DMS114 treated with DMSO at 0.1 percent for 48 hours (cell line): ENCODE data around the gene NRN1.
"Not testable (repeated sequence)": the region's sequence is repeated elsewhere in the genome, so short reads cannot be mapped to it uniquely, and the experiment has no call there.

Source experiments
- DNase-seq: peaks from one replicate; lab custom pipeline; 2025; ENCODE audit not compliant: unreplicated experiment; lab: John Stamatoyannopoulos, UW

The NRN1 gene, protein sequence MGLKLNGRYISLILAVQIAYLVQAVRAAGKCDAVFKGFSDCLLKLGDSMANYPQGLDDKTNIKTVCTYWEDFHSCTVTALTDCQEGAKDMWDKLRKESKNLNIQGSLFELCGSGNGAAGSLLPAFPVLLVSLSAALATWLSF

DNA sequence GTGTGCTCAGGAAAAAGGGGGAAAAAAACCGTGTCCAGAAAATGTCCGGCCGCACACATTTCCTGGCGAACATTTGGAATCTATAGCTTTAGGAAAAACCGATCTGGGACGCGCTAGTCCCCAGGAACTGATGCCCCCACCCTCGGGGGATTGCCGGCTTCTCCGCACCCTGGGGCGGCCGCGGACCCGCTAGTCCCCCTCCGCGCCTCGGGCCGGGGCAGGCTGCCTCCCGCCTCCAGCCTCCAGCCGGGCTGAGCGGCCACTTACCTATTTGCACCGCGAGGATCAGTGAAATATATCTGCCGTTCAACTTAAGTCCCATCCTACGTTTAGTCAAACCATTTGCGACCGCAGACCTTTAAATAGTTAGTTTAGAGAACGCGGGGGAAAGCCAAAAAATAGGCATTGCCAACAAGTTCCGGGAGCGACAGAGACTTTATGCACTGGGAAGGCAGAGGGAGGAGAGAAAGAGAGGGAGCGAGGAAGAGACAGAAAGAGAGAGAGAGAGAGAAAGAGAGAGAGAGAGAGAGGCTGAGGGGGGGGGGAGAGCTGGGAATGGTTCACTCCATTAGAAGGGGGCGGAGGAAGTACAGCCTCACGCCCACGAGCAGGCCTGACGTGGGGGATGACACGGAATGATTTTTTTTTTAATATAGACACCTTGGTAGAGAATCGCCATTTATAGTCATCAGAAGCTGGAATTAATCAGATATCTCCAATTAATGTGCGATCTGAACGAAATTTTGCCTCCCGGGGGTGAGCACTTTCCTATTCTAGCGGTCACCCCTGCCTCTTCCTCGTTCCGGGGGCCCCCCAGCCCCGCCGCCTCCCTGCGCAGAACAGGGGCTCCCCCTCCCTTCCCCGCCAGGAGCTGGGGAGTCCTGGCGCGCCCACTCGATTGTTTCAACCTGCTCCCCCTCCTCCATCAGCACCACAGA is at the start of gene NRN1:
TSS of gene NRN1 (minus strand) at position 498 of the 938 bp plus-strand sequence. CDS start at position 322, 176 bp downstream.
- peak; percentile 58 for DNase-seq

DNA sequence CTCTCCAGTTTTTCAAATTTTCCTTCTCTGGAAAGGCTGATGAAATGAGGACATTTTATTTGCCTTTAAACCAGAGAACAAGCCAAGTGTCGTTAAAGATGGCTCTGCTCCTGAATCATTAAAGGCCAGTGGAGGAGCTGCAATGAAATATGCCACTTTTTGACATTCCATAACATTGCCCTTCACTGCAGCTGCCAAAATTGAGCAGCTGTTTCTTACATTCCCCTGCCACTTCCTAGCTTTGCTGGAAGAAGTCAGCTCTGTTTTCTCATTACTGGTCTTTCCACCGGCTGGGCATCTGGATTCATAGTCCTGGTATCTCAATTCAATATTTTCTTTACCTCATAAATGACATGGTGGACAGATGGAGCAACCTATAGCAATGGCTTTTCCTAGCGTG is 45.5 kb upstream of the NRN1 start:
- DNase-seq, result no peak

DNA sequence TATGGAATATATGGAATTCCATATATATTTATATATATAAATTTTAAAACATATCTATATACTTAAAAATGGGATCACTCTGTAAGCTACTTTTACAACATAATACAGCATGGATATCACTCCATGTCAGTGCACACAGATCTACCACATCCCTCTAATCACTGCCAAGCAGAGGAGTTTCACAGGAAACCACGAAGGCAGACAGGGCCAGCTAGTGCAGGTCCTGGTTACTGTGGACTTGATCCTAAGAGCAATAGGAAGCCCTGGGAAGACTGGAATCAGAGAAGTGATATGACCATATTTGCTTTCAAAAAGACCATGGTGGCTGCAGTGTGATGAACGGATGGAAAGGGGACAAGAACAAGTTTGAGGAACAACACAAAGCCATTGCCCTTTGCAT is 40.0 kb upstream of the NRN1 start:
- DNase-seq, result no peak

- no peak for DNase-seq
Measured at GRCh38 chr6:6039946-6040509, 33.3 kb upstream of the NRN1 start.

DNA sequence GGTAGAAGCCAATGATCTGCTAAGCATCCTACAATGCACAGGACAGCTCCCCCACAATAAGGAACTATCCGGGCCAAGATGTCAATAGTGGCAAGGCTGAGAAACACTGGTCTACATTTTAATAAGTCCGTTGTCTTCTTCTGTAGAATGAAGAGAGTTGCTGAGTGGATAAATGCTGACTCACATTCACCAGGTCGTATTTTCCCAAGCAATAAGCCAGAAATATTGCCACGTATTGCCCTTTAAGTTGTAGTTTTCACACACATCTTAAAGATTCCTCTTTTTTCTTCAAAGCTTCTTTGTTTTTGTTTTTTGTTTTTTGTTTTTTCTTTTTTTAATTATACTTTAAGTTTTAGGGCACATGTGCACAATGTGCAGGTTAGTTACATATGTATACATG is 30.5 kb upstream of the NRN1 start:
- no peak for DNase-seq

- no peak for DNase-seq
Measured at GRCh38 chr6:6033858-6034257, 27.1 kb upstream of the NRN1 start.

GRCh38 chr6:6026513-6027205 is 19.9 kb upstream of the NRN1 start:
- DNase-seq, result no peak

- DNase-seq, result no peak
Measured at GRCh38 chr6:6025736-6026135, 19.0 kb upstream of the NRN1 start.

DNA sequence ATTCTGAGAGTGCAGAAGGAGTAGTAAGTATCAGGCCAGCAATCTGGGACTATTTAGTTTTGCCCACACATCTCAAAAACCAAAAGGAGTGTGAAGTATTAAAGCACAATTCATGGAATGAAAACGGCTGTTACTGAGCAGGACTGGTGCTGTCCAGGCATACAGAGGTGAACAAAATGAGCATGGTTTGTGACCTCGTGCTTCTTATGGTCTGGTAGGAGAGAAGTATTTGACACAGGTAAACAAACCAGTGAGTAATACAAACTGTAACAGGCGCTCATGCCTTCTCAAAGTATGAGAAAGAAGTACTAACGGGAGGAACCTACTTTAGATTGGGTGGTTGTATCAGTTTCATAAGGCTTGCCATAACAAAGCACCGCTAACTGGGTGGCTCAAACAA is 17.5 kb upstream of the NRN1 start:
- no peak for DNase-seq

DNA sequence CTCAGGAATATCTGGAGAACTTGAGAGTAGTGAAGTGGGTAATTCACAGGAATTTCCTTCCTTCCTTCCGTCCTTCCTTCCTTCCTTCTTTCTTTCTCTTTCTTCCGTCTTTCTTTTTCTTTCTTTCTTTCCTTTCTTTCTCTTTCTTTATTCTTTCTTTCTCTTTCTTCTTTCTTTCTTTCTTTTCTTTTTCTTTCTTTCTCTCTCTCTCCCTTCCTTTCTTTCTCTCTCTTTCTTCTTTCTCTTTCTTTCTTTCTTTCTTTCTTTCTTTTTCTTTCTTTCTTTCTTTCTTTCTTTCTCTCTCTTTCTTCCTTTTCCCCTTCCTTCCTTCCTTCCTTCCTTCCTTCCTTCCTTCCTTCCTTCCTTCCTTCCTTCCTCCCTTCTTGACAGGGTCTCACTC is 16.1 kb upstream of the NRN1 start:
- not testable (repeated sequence) for DNase-seq

DNA sequence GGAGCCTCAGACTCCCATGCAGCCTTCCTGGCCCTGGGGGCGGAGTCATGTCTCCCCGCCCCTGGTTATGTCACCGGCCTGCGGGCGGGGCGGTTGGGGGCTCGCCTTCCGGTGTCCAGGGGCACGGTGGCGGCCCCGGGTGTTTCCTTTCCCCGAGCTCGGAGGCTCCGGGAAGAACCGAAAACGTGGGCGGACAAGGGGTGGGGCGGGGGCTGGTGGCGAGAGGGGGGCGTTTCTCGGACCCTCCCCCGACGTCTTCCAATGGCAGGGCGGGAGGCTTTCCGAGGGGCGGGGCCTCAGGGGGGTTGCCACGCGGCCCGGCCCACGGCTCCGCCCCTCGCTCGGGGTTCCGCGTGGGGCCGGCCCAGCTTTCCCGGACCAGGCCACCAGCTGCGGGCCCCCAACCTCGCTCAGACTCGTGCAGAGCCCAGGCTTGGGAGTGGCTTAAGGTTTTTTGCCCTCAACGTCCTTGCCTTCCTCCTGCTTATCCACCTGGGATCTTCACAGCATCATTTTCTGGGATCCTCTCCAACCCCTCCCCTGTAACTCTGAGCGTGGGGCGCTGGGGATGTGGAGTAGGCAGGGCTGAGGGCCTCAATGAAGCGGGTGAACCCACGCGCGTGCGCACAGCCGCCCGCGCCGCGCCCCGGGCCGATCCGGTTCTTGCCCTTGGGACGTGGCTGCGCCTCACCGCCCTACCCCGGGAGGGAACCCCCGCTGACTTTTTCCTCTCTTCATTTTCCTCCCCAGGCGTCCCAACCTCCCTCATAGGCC is 2.1 kb upstream of the NRN1 start:
- peak; percentile 59 for DNase-seq

DNA sequence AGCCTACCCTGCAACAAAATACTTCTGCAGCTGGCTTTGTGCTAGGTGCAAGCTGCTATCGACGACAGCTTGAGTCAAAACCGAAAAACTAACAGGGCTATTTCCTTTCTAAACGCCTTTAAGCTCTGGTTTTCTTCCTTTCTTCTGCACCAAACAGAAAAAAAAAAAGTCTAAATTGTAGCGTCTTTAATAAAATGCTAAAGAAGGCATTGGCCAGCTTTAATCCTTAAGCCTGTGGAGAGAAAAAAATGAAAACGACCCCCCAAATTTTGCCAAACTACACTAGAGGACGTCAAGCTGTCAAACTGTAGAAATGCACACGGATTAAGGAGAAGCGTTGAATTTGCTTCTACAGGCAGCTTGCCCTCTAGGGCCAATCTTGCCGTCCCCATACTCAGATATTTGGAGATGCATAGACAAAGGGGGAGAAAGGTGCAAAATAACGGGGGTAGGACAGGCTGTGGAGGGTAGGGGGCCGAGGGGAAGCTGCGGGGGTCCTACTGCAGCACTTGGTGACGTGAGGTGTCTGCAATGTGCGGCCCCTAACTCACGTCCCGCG is 1.4 kb upstream of the NRN1 start:
- DNase-seq, result no peak

DNA sequence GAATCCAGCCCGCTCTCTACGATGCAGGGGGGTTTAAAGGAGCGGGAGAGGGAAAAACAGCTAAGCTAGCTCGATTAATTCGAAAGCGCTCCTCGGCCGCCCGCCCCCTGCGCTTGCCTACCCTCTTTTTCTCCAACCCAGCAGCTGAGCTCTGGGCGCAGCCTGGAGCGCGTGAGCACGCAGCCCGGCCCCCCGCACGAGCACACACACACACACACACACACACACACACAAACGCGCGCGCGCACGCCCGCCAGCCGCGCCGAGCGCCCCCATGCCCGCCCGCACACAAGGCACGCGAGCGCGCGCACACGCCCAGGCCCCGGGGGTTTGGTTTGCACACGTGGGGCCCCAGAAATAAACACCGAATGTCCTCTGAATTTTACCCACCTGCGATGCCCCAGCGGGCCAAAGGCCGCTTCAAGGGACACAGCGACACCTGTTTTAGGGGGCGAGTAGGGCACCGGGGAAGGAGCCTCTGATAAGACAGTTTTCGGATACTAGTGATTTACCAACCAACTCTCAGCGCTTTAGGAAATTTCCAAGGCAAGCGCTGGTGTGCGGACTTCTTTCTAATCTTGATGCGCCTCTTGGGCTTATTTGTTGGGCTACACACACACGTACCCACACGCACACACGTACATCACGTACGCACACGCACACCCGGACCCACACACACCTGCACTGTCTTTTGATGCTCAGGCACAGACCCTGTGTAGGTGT is 802 bp upstream of the NRN1 start:
- peak; percentile 29 for DNase-seq

- DNase-seq, result peak; percentile 69
Measured at GRCh38 chr6:6006006-6006427, 708 bp downstream of the NRN1 start.

GRCh38 chr6:6005051-6006005 is 1.4 kb downstream of the NRN1 start:
- DNase-seq, result peak; percentile 59

DNA sequence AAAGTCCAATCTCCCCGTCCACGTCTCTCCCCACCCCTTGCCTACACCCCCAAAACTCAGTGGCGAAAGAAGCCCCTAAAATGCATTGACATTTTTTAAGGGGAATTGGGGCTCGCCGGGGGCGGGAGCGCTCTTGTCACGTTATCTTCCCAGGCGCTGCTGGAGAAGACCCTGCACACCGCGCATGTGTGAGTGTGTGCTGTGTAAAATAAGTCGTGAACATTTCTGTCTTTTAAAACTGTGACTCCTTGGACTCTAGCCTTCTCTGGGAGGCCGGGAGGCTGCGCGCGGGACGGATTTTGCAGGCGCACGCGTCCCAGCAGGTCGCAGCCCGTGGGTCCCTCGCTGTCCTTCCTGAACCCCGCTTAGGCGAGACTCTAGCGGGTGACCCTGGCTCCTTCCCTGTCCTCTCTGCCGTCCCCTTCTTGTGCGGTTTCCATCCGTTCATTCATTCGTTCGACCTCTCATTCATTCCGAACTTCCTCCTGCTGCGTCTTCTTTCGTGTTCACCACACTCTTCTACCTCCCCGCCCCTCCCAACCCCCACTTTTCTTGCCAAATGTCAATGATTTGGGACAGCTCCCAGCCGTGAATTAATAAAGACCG is 2.2 kb downstream of the NRN1 start:
- peak; percentile 41 for DNase-seq

- peak; percentile 43 for DNase-seq
Measured at GRCh38 chr6:6003621-6004366, 2.9 kb downstream of the NRN1 start.
